22Rv1 (cell line): ENCODE data around the gene EFNB2.

Experiments
- ZFX ChIP-seq: fragments of 450-650 bp; IDR thresholded peaks from 2 replicates; pipeline ENCODE4 v1.6.1; 2017; ENCODE audit warnings: antibody characterized with exemption, borderline replicate concordance
- TF ChIP-seq, protein P1 (sequence below): fragments of 450-650 bp; IDR thresholded peaks from 2 replicates; pipeline ENCODE4 v1.5.1; 2017; ENCODE audit warnings: mild to moderate bottlenecking

DNA sequence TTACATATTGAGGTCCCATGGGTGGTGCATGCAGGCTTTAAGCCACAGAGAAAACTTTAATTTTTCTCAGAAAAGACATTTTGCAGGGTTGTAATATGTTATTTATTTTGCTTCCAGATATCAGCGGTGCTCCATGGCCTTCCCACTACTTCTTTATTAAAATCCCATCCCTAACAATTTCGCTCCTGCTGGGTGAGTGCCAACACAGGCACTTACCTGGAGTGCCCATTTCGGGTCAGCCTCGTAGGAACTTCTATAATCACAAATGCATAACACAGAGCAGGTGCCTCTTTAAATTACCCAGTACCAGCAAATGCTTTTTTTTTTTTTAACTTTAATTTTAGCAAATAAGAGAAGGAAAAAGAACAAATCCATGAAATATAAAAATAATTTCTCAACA, 86.4 kb downstream of the EFNB2 start:
- TF ChIP-seq, protein P1, sequence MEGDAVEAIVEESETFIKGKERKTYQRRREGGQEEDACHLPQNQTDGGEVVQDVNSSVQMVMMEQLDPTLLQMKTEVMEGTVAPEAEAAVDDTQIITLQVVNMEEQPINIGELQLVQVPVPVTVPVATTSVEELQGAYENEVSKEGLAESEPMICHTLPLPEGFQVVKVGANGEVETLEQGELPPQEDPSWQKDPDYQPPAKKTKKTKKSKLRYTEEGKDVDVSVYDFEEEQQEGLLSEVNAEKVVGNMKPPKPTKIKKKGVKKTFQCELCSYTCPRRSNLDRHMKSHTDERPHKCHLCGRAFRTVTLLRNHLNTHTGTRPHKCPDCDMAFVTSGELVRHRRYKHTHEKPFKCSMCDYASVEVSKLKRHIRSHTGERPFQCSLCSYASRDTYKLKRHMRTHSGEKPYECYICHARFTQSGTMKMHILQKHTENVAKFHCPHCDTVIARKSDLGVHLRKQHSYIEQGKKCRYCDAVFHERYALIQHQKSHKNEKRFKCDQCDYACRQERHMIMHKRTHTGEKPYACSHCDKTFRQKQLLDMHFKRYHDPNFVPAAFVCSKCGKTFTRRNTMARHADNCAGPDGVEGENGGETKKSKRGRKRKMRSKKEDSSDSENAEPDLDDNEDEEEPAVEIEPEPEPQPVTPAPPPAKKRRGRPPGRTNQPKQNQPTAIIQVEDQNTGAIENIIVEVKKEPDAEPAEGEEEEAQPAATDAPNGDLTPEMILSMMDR: no peak
- TF ChIP-seq ZFX: no peak
